ENCODE measurements around the gene SPATA25.

DNA sequence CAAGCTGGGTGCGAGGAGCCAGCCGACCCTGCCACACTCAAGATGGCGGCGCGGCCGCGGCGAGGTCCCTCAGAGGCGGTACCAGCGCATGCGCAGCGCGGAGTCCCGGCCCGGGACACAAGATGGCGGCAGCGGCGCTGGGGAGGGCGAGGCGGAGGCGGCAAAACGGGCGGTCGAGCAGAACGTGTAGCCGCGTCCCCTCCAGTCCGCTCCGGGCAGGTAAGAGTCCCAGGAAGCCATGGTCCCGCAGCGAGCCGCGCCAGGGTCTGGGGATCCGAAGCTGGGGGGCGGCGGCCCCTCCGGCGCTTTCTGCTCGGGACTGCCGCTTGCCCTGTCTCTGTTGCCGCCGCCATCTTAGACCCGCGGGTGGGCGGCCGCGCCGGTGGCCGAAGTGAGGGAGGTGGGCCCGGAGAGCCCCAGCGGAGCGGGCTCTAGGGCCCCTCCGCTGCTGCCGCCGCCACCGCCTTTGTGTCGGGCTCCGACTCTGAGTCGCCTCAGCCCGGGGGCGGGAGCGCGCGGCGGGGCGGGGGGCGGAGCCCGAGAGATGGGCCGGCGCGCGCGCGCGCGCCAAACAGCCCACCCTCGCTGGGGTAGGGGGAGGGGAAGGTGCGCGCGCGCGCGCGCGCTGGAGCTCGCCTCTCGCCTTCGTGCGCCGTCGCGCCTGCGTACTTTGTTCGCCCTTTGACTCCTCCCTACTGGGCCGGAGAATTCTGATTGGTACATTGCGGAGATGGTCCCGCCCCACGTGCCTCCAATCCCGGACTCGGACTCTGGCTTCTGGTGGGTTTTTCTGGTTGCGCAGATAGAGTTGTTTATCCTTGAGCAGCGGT is 47.4 kb upstream of the SPATA25 start, which contains the start of gene PCIF1:
- TF ChIP-seq CTCF (conservative IDR thresholded peaks at IDR 0.05 in 1 of 2, IDR thresholded peaks at IDR 0.05 in 1 of 2; ENCODE audit: low read depth in 1 of 2, low read length in 2 of 2) = no peak
- TF ChIP-seq EZH2 (IDR thresholded peaks at IDR 0.05; ENCODE audit: low read length, missing control alignments) = no peak
